Measurements from ENCODE around the gene ECEL1. TPM values are rescaled to one million over a fixed set of nuclear protein-coding genes. Genes with fewer than 3 reads are reported as not detected.
A peak's percentile ranks its signal among the peaks of the same experiment; 100 is the strongest.

The ECEL1 gene
- total and polyA plus RNA-seq, 7 donors = 0.16 to 6.1 (median 0.71) TPM; not detected in 2

DNA sequence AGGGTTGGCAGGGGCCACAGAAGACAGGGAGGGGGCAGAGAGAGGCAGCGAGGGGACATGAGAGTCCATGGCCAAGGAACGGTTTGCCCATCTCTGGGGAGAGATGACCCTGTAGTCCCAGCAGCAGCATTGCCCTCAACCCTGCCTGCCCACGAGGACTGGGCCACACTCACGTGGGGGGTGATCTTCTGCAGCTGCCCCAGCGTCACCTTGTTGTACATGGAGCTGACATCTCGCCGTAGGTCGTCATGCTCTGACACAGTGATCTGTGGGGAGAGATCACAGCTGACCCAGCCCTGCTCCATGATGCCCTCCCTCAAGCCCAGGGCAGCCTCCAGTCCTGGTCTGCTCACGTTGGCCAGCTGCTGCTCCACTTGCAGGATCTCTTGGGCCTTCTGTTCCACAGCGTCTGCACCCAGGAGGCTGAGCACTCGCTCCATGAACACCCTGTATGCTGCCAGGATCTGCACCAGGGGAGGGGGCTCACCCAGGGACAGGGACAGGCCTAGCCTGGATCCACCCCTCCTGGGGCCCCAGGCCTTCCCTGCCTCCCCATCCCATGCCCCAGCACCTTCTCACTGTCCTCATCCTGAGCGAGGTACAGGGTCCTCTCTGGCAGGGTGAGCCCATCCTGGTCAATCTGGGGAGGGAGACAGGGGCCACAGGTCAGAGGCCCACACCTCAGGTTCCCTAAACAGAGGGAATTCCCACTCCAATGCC lies 2.8 kb downstream of the ECEL1 start:
- 77 to 81% methylated on average over 12 of the region's 12 CpGs for WGBS, 2 donors

DNA sequence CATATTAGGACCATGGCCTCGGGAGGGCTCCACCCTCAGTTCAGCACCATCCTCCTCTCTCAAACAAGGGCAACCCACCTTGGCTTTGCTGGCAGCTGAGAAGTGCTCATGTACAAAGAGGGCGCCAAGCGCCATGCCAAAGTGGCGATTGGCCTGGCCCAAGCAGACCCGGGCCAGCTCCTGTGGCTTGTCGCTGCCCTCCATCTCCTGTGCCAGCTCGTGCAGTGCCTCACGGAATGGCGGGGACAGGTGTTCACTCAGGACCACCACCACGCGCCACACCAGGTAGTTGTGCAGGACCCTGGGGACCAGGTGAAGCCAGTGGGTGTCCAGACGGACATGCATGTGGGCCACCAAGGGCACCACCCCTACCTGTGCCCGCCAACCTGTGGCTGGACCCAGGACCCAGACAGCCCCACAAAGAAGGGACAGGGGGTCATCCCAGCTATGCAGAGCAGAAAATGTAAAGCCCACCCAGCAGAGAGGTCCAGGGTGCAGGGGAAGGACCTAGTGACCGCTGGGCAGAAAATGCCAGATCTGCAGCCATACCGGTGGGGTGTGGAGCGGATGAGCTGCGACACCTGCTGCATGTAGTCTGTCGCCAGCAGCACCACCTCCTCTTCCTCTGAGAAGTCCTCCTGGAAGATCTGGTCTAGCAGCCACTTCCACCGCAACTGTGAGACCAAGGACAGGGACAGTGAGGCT lies 3.6 kb downstream of the ECEL1 start:
- H3K36me3 ChIP-seq = no peaks in the 10 kb centered on the region
- H3K9me3 ChIP-seq = no peaks in the 10 kb centered on the region
- peaks cover 26 to 77% (median 38%) of the 10 kb centered on the region in 3 donors for H3K27me3 ChIP-seq
- intact Hi-C loops (cut with DNase I) = no loop called here
- WGBS, 2 donors = 89 to 92% methylated on average over 19 of the region's 19 CpGs
- no peak overlapping the region for H3K4me3 ChIP-seq
- peaks cover 0 to 12% (median 10%) of the 10 kb centered on the region in 4 donors for H3K4me1 ChIP-seq
- no peak overlapping the region for H3K27ac ChIP-seq
- peak; percentile 53 for DNase-seq
- TF ChIP-seq EP300 (IDR thresholded peaks at IDR 0.05) = no peak
- TF ChIP-seq POLR2A (IDR thresholded peaks at IDR 0.05) = no peak
- no peak for TF ChIP-seq POLR2AphosphoS5 (IDR thresholded peaks at IDR 0.05)
- TF ChIP-seq, protein P1, sequence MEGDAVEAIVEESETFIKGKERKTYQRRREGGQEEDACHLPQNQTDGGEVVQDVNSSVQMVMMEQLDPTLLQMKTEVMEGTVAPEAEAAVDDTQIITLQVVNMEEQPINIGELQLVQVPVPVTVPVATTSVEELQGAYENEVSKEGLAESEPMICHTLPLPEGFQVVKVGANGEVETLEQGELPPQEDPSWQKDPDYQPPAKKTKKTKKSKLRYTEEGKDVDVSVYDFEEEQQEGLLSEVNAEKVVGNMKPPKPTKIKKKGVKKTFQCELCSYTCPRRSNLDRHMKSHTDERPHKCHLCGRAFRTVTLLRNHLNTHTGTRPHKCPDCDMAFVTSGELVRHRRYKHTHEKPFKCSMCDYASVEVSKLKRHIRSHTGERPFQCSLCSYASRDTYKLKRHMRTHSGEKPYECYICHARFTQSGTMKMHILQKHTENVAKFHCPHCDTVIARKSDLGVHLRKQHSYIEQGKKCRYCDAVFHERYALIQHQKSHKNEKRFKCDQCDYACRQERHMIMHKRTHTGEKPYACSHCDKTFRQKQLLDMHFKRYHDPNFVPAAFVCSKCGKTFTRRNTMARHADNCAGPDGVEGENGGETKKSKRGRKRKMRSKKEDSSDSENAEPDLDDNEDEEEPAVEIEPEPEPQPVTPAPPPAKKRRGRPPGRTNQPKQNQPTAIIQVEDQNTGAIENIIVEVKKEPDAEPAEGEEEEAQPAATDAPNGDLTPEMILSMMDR (IDR thresholded peaks at IDR 0.05) = no peak

More for the DNA sequence above, 2.8 kb downstream of the ECEL1 start:
- no peaks in the 10 kb centered on the region for H3K36me3 ChIP-seq
- H3K4me1 ChIP-seq = peaks cover 0 to 12% (median 10%) of the 10 kb centered on the region in 4 donors
- no peak overlapping the region for H3K4me3 ChIP-seq
- TF ChIP-seq POLR2A (IDR thresholded peaks at IDR 0.05) (no peak), POLR2AphosphoS5 (IDR thresholded peaks at IDR 0.05) (no peak), EP300 (IDR thresholded peaks at IDR 0.05) (no peak)
- TF ChIP-seq, protein P1 (IDR thresholded peaks at IDR 0.05) = no peak
- H3K9me3 ChIP-seq = no peaks in the 10 kb centered on the region
- H3K27ac ChIP-seq = no peak overlapping the region
- peak; percentile 46 for DNase-seq
- H3K27me3 ChIP-seq = peaks cover 26 to 83% (median 38%) of the 10 kb centered on the region in 3 donors
- intact Hi-C loops (cut with DNase I) = no loop called here

DNA sequence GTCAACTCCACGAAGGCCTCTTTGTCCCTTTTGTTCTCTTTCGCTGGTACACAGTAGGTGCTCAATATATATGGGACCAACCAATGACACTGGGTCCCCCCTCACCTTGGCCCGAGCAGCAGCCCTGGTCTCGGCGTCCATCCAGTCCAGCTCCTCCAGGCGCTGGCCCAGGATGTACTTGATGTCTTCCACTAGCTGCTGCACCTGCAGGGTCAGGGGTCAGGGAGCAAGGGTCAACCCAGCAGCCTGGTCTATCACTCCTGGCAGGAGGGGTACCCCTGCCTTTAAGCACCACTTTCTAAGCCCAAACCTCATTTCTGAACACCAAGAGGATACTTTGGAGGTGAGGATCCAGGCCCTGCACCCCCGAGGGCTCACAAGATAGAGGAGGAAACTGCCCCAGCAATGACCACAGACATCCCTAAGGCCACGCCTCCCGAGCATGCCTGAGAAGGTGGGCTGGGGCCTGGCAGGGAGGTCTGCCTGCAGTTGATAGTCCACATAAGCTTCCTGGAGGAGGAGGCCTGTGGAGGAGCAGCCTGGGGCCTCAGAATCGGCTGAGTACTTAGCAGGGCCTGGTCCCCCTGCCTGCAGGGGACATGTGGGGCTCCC lies 4.2 kb downstream of the ECEL1 start:
- Histone ChIP-seq H3K27ac (no peak overlapping the region), H3K27me3 (peaks cover 26 to 70% (median 38%) of the 10 kb centered on the region in 3 donors), H3K9me3 (no peaks in the 10 kb centered on the region), H3K4me1 (peaks cover 0 to 12% (median 10%) of the 10 kb centered on the region in 4 donors), H3K4me3 (no peak overlapping the region), H3K36me3 (no peaks in the 10 kb centered on the region)
- no peak for TF ChIP-seq POLR2A (IDR thresholded peaks at IDR 0.05)
- TF ChIP-seq, protein P1 (IDR thresholded peaks at IDR 0.05) = no peak
- TF ChIP-seq POLR2AphosphoS5 (IDR thresholded peaks at IDR 0.05) = no peak
- TF ChIP-seq EP300 (IDR thresholded peaks at IDR 0.05) = no peak
- DNase-seq = peak; percentile 48
- intact Hi-C loops (cut with DNase I) = no loop called here
- WGBS, 2 donors = 88 to 89% methylated on average over 10 of the region's 10 CpGs

DNA sequence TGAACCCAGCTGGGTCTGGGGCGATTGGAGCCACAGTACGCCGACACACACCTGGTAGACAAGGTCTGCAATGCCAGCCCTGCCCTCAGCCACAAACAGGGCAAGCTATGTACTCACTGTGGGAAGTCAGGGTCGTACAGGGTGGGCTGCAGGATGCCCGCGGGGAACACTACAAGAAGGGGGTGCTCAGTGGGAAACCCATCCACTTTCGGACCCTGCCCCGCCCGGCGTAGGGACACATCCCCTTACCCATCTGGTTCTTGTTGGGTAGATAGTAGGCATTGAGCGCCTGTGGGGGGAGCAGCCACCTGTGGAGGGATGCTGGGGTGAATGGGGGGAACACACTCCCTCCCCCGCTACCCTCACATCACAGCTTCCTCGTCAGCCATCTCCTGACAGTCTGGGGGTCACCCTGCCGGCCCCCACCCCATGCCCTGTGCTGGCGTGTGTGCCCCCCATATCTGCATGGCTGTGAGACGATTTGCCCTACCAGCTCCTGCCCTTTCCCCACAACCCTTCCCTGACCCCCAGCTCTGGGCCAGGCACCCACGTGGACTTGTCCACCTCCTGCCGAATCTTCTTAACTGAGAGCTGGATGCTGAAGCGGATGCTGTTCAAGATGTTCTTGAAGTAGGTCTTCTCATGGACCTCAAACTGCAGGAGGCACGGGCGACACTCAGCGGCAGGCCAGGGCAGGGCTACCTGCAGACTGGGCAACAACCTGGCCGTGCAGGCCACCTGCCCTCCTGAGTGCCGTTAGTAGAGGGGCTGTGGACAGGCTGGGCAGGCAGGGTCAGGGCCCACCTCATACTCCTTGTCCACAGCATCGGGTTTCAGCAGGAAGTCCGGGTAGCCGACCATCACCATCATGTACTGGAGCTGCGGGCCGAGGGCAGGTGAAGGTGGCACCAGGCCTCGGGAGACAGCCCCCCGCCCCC lies 5.1 kb downstream of the ECEL1 start:
- 86 to 91% methylated on average over 31 of the region's 31 CpGs for WGBS, 2 donors
- DNase-seq = peak; percentile 62
- Histone ChIP-seq H3K4me1 (peaks cover 0 to 12% (median 9%) of the 10 kb centered on the region in 4 donors), H3K27me3 (peaks cover 26 to 62% (median 38%) of the 10 kb centered on the region in 3 donors), H3K4me3 (no peak overlapping the region), H3K36me3 (no peaks in the 10 kb centered on the region), H3K27ac (no peak overlapping the region), H3K9me3 (no peaks in the 10 kb centered on the region)
- intact Hi-C loops (cut with DNase I) = no loop called here
- TF ChIP-seq POLR2AphosphoS5 (IDR thresholded peaks at IDR 0.05) (no peak), EP300 (IDR thresholded peaks at IDR 0.05) (no peak), POLR2A (IDR thresholded peaks at IDR 0.05) (no peak)
- TF ChIP-seq, protein P1 (IDR thresholded peaks at IDR 0.05) = no peak
